ENCODE measurements around the gene NLRP13.

NLRP13 gene

GRCh38 chr19:55867101-55867500 lies 65.0 kb downstream of the NLRP13 start:
- DNase-seq (ENCODE audit: insufficient read length, low spot score) (no peak), FAIRE-seq (no peak)
- TF ChIP-seq CTCF (IDR thresholded peaks at IDR 0.05; ENCODE audit: insufficient read depth, missing control alignments): no peak

- DNase-seq (ENCODE audit: insufficient read length, low spot score) (no peak), FAIRE-seq (no peak)
- TF ChIP-seq CTCF (IDR thresholded peaks at IDR 0.05; ENCODE audit: insufficient read depth, missing control alignments): no peak
Observed at GRCh38 chr19:55866521-55866920, 65.6 kb downstream of the NLRP13 start.

- FAIRE-seq (no peak), DNase-seq (ENCODE audit: insufficient read length, low spot score) (no peak)
- no peak for TF ChIP-seq CTCF (IDR thresholded peaks at IDR 0.05; ENCODE audit: insufficient read depth, missing control alignments)
Observed at GRCh38 chr19:55858969-55859368, 73.2 kb downstream of the NLRP13 start.

GRCh38 chr19:55858401-55858800 lies 73.7 kb downstream of the NLRP13 start:
- TF ChIP-seq CTCF (IDR thresholded peaks at IDR 0.05; ENCODE audit: insufficient read depth, missing control alignments): no peak
- no peak for FAIRE-seq
- no peak for DNase-seq (ENCODE audit: insufficient read length, low spot score)

- DNase-seq (ENCODE audit: insufficient read length, low spot score) (no peak), FAIRE-seq (no peak)
- TF ChIP-seq CTCF (IDR thresholded peaks at IDR 0.05; ENCODE audit: insufficient read depth, missing control alignments): no peak
Observed at GRCh38 chr19:55857974-55858373, 74.2 kb downstream of the NLRP13 start.

- FAIRE-seq (no peak), DNase-seq (ENCODE audit: insufficient read length, low spot score) (no peak)
- TF ChIP-seq CTCF (IDR thresholded peaks at IDR 0.05; ENCODE audit: insufficient read depth, missing control alignments): no peak
Observed at GRCh38 chr19:55857149-55857548, 75.0 kb downstream of the NLRP13 start.

- DNase-seq (ENCODE audit: insufficient read length, low spot score): no peak
- no peak for FAIRE-seq
- no peak for TF ChIP-seq CTCF (IDR thresholded peaks at IDR 0.05; ENCODE audit: insufficient read depth, missing control alignments)
Observed at GRCh38 chr19:55855160-55855559, 77.0 kb downstream of the NLRP13 start.

Measured in D721Med (cell line).